Measurements from ENCODE around the gene MYH11.
"Not testable (repeated sequence)": the region's sequence is repeated elsewhere in the genome, so short reads cannot be mapped to it uniquely, and the experiment has no call there.

MYH11 gene

GRCh38 chr16:15742716-15743115, 114.1 kb downstream of the MYH11 start:
- DNase-seq: no peak

- DNase-seq: no peak
These were observed 115.5 kb downstream of the MYH11 start for GRCh38 chr16:15741207-15741871.

DNA sequence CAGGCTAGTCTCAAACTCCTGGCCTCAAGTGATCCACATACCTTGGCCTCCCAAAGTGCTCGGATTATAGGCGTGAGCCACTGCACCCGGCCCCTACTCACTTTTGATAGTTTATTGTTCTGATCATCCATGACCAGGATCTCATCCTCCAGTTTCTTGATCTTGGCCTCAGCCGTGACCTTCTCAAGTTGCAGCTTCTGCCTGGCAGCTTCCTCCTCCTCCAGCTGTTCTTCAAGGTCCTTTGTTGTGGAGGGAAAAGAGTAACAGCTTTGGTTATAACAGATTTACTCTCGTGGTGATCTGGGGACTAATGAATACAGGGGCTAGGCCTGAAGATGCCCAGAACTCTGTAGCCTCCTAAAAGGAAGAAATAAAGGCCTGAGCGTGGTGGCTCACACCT, 116.9 kb downstream of the MYH11 start:
- no peak for DNase-seq

- no peak for DNase-seq
These were observed 117.4 kb downstream of the MYH11 start for GRCh38 chr16:15739464-15739863.

GRCh38 chr16:15737140-15737644, 119.6 kb downstream of the MYH11 start:
- DNase-seq: no peak

DNA sequence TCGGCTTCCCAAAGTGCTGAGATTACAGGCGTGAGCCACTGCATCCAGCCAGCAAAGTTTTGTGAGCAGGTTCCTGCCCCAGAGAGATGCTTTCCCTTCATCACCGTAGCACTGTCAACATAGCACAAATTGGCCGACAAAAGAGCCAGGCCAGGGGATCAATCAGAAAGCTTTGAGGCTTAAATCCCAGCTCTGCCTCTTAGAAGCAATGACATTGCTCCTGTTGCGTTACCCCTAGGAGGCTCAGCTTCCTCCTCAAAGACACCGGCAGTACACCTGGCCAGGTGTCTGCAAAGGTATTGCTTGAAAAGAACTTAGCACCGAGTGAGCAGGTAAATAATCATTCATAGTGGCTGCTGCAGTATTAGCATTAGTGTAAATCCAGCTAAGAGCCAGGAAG, 120.3 kb downstream of the MYH11 start:
- DNase-seq: no peak

GRCh38 chr16:15735610-15736009, 121.2 kb downstream of the MYH11 start:
- DNase-seq: no peak

- DNase-seq: no peak
These were observed 124.4 kb downstream of the MYH11 start for GRCh38 chr16:15732416-15732815.

- DNase-seq: no peak
These were observed 127.7 kb downstream of the MYH11 start for GRCh38 chr16:15729152-15729551.

DNA sequence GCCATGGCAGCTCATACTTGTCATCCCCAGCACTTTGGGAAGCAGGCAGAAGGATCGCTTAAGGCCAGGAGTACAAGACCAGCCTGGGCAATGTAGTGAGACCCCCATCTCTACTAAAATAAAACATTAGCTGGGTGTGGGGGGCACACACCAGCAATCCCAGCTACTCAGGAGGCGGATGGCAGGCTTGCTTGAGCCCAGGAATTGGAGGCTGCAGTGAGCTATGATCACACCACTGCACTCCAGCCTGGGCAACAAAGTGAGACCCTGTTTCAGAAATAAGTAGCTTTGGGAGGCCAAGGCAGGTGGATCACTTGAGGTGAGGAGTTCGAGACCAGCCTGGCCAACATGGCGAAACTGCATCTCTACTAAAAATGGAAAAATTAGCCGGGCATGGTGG, 129.1 kb downstream of the MYH11 start:
- not testable (repeated sequence) for DNase-seq

GRCh38 chr16:15726715-15727114, 130.1 kb downstream of the MYH11 start:
- DNase-seq: no peak

DNA sequence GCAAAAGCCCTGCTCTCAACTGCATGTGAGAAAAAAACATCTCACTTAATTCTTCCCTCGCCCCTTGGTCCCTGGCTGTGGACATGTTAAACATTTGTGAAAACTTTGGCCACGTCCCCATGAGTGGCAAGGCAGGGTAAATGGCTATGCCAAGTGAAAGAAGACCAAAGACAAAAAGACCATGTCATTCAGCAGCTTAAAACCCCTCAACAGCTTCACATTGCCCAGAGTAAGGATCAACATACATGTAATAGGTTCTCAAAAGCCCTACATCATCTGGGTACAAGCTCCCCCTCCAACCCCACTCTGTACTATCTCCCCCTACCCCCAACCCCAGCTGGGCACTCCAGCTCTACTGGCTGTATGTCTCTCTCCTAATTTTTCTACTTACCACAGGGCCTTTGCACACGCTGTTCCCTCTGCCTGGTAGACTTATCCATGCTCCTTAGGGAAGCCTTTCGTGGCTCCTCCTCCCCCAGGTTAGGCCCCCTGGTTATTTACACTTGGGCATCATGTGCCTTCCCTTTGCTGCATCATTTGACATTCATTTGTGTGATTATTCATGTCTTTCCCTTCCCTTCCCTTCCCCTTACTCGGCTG, 131.1 kb downstream of the MYH11 start:
- DNase-seq: no peak

DNA sequence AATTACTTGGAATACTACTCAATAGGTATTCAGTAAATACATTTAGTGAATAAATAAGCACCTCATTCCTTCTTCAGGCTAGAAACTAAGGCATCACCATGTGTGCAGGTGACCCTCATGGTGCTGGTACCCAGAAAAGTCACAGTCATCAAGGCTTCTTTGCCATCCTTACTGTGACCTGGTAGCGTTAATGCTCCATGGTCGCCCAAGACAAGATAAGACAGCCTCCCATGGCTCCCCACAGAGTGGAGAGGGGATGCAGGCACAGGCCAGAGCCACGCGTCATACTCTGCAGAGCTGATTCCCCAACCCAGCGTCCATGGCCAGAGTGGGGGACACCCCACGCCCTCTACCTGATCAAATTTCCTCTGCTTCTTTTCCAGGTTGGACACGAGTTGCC, 133.0 kb downstream of the MYH11 start:
- no peak for DNase-seq

DNA sequence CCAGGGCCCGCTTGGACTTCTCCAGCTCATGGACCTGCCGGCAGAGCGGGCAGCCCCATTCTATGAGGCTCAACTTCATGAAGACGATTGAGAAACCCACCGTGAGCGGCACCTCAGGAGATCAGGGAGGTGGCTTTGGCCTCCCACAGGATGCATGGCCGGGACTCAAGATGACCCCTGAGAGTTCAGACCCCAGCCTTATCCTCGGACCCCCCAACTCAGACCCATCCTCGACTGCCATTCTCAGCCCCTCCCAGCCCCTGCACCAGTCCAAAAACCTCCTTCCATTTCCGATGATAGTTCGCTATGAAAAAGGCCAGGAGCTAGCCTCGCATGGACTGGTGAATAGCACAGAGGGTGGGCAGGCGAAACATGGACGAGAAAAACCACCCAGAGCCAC, 135.8 kb downstream of the MYH11 start:
- no peak for DNase-seq

DNA sequence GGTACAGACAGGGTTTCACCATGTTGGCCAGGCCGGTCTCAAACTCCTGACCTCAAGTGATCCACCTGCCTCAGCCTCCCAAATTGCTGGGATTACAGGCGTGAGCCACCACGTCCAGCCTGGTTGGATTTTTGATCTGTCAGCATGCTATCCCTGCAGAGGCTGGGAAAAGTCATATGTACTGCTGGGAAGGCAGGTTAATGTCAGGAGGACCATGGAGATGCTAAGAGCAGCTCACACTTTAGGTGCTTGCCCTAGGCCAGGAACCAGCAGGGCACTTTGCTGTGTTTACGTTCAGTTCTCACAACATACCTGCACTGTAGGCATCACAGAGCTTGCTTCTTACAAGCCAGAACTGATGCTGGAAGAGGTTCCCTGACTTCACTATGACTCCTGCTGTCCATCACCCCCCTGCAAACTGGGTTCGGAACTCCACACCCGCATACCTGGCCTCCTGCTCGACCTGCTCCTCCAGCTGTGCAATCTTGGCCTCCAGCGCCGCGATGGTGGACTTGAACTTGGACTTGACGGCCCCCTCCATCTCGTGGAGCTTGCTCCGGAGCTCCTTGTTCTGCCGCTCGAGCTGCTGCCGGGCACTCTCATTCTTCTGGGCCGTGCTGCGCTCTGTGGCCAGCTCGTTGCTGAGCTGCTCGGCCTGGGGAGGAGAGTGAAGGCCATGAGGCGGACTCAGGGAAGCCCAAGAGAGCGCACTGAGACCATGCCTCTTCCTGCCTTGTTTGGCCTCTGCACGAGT, 140.0 kb downstream of the MYH11 start:
- DNase-seq: no peak

- no peak for DNase-seq
These were observed 141.6 kb downstream of the MYH11 start for GRCh38 chr16:15715221-15715620.

GRCh38 chr16:15714393-15715172, 142.2 kb downstream of the MYH11 start:
- DNase-seq: no peak

GRCh38 chr16:15708997-15709396, 147.8 kb downstream of the MYH11 start:
- DNase-seq: no peak

DNA sequence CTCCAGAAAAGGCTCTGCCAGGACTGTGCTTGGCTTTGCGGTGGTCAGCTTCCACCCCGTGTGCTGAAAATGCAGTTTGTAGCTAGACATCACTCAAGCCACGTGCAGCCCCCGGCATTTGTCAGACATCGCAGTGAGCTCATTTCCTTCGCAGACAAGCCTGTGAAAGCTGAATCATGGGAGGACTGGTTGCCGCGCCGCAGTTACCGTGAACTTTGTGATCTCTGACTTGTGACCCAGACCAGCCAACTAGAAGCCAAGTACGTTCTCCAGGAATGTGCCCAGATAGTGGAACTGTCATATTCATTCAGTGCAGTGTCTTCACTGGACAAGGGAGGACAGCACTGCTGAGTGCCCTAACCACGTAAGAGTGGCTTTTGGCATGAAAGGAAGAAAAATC, 148.7 kb downstream of the MYH11 start:
- DNase-seq: no peak

DNA sequence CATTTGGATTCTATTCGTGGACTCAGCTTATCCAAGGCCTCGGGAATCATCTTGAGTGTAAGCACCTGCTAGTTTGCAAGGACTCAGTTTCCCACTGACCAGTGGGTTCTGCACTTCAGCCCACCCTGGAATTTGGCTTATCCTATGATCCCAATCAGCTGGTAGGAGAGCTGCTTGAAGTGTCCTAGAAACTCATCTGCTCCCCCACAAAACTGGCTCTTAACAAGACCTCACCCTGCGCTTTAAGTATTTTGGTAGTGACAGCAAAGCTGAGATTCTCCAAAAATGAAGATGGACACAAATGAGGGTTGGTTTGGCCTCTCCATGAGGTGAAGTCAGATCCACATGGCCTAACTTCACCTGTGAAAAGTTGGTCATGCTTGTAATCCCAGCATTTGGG, 149.5 kb downstream of the MYH11 start:
- no peak for DNase-seq

GRCh38 chr16:15705064-15705565, 151.7 kb downstream of the MYH11 start:
- DNase-seq: no peak

DNA sequence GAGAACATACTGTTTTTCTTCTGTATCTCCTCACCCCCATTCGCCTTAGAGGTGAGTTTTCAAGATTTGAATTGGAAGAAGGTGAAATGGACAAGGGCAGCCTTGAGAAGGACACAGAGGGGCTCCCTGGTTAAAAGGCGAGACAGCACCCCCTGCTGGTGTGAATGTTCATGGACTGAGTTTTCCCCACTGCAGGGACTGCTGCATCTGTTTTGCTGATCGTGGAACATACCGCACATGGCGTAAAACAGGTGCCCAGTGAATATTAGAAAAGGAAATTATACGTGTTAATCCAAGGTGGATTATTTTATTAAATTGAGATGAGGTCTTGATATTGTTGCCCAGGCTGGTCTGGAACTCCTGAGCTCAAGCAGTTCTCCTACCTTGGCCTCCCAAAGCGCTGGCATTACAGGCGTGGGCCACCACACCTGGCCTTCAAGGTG, 152.3 kb downstream of the MYH11 start:
- DNase-seq: peak; percentile 69
